A549 (cell line): ENCODE data around the gene NADK. TPM values are rescaled to one million over a fixed set of nuclear protein-coding genes. Genes with fewer than 3 reads are reported as not detected.

Source experiments
- ATAC-seq, 2 experiments: fragments of 200-7000 bp in 1 of 2; fragments of >200 bp in 1 of 2; cut with Nextera tagmentation in 1 of 2; cut with Tn5 transposase in 1 of 2; 3 replicates each; pipeline versions ENCODE4 v1.8.0 to v1.9.1; 2018 to 2020; ENCODE audit warnings: mild to moderate bottlenecking in 1 of 2, moderate library complexity in 1 of 2
- CTCF ChIA-PET: fragments of 300-600 bp; sonication (Branson Sonifier 250); formaldehyde crosslinking; extraction: SDS; loops from one replicate; lab custom pipeline; 2021; ENCODE audit warnings: antibody characterized with exemption, inconsistent platforms; lab: Yijun Ruan, JAX
- POLR2A ChIA-PET: fragments of 350-600 bp; formaldehyde crosslinking; extraction: SDS; loops from one replicate; lab custom pipeline; 2021; ENCODE audit warnings: antibody characterized with exemption, inconsistent platforms; lab: Yijun Ruan, JAX
- DNase-seq, 2 experiments: peaks; one replicate each; pipeline versions ENCODE4 v3.0.0 to v3.0.0-alpha.2; 2011 to 2016; ENCODE audit warnings: low read depth in 1 of 2, low spot score in 1 of 2
- FAIRE-seq: peaks from 2 replicates; lab custom pipeline; 2011; peaks lifted over from hg19 to GRCh38; lab: Jason Lieb, UNC
- H3K27ac ChIP-seq, 2 experiments: fragments of >200 bp; sonication (Bioruptor Twin); formaldehyde crosslinking; 3 replicates each; pipeline ENCODE4 v1.5.1; 2016 to 2017
- H3K4me1 ChIP-seq: fragments of >200 bp; sonication (Bioruptor Twin); formaldehyde crosslinking; 3 replicates; pipeline ENCODE4 v1.6.1; 2016
- H3K4me2 ChIP-seq: fragments of >200 bp; sonication (Bioruptor Twin); formaldehyde crosslinking; 3 replicates; pipeline ENCODE4 v1.6.1; 2016
- H3K4me3 ChIP-seq: fragments of >200 bp; sonication (Bioruptor Twin); formaldehyde crosslinking; 3 replicates; pipeline ENCODE4 v1.5.1; 2016
- H3K9me3 ChIP-seq: fragments of >200 bp; sonication (Bioruptor Twin); formaldehyde crosslinking; 3 replicates; pipeline ENCODE4 v1.6.1; 2016
- BHLHE40 ChIP-seq: IDR thresholded peaks from 2 replicates; pipeline ENCODE4 v1.6.1; 2012; ENCODE audit warnings: low read depth, low read length, inconsistent platforms
- CBX2 ChIP-seq: fragments of 200-600 bp; sonication (generic); IDR thresholded peaks from 2 replicates; pipeline ENCODE4 v1.6.1; 2016; ENCODE audit warnings: low read depth, mild to moderate bottlenecking, borderline replicate concordance
- CEBPB ChIP-seq, 2 experiments: fragments of >200 bp in 1 of 2; sonication (Bioruptor Twin) in 1 of 2; formaldehyde crosslinking in 1 of 2; IDR thresholded peaks; 2 replicates each; pipeline ENCODE4 v1.6.1; 2012 to 2016
- CHD2 ChIP-seq: fragments of 150-350 bp; IDR thresholded peaks from 2 replicates; pipeline ENCODE4 v1.6.1; 2014; ENCODE audit warnings: low read length; ENCODE audit not compliant: partially characterized antibody
- FOSL2 ChIP-seq, 2 experiments: fragments of 450-650 bp in 1 of 2; fragments of >200 bp in 1 of 2; sonication (Bioruptor Twin) in 1 of 2; formaldehyde crosslinking; IDR thresholded peaks; 2 replicates each; pipeline versions ENCODE4 v1.5.0 to v1.6.1; 2016 to 2020; ENCODE audit warnings: mild to moderate bottlenecking in 1 of 2, moderate library complexity in 1 of 2
- FOXS1 ChIP-seq: fragments of 250-450 bp; sonication (Bioruptor Pico); IDR thresholded peaks from 2 replicates; pipeline ENCODE4 v1.5.0; 2020; ENCODE audit warnings: mild to moderate bottlenecking, moderate library complexity
- GATA3 ChIP-seq: IDR thresholded peaks from 2 replicates; pipeline ENCODE4 v1.6.1; 2012; ENCODE audit warnings: borderline replicate concordance
- HDAC2 ChIP-seq: fragments of 200-600 bp; sonication (generic); IDR thresholded peaks from 2 replicates; pipeline ENCODE4 v1.6.1; 2016
- HEYL ChIP-seq: fragments of 250-450 bp; sonication (Bioruptor Pico); IDR thresholded peaks from 2 replicates; pipeline ENCODE4 v1.8.0; 2021; ENCODE audit warnings: mild to moderate bottlenecking, moderate library complexity
- HOXA7 ChIP-seq: fragments of 250-450 bp; sonication (Bioruptor Pico); IDR thresholded peaks from 2 replicates; pipeline ENCODE4 v1.5.0; 2020; ENCODE audit warnings: mild to moderate bottlenecking, moderate library complexity
- HOXB13 ChIP-seq: fragments of 250-450 bp; sonication (Bioruptor Pico); IDR thresholded peaks from 2 replicates; pipeline ENCODE4 v1.5.0; 2020; ENCODE audit warnings: low read depth, mild to moderate bottlenecking, moderate library complexity
- HOXB5 ChIP-seq: fragments of 250-450 bp; sonication (Bioruptor Pico); IDR thresholded peaks from 2 replicates; pipeline ENCODE4 v1.5.0; 2020; ENCODE audit warnings: mild to moderate bottlenecking, moderate library complexity
- KDM1A ChIP-seq: fragments of 200-600 bp; sonication (generic); IDR thresholded peaks from 2 replicates; pipeline ENCODE4 v1.6.1; 2016; ENCODE audit warnings: low read depth, mild to moderate bottlenecking
- MYC ChIP-seq: IDR thresholded peaks from 2 replicates; pipeline ENCODE4 v1.6.1; 2012; ENCODE audit warnings: mild to moderate bottlenecking, inconsistent platforms, low read length, improper control_type of control experiment, borderline replicate concordance
- NFE2L2 ChIP-seq: fragments of 150-350 bp; conservative IDR thresholded peaks from 2 replicates; pipeline ENCODE4 v1.6.1; 2014; ENCODE audit warnings: low read length
- NPAS2 ChIP-seq: fragments of 250-450 bp; sonication (Bioruptor Pico); IDR thresholded peaks from 2 replicates; pipeline ENCODE4 v1.8.0; 2022; ENCODE audit warnings: mild to moderate bottlenecking, moderate library complexity, borderline replicate concordance
- NR3C1 ChIP-seq: fragments of >200 bp; sonication (Bioruptor Twin); formaldehyde crosslinking; IDR thresholded peaks from 3 replicates; pipeline ENCODE4 v1.6.1; 2017
- PHF8 ChIP-seq: fragments of 200-600 bp; sonication (generic); IDR thresholded peaks from 2 replicates; pipeline ENCODE4 v1.6.1; 2016; ENCODE audit warnings: low read depth, mild to moderate bottlenecking, antibody characterized with exemption, moderate library complexity, borderline replicate concordance
- RCOR1 ChIP-seq: fragments of 150-350 bp; IDR thresholded peaks from 2 replicates; pipeline ENCODE4 v1.6.1; 2014; ENCODE audit warnings: antibody characterized with exemption, low read length, low read depth
- RNF2 ChIP-seq: fragments of 200-600 bp; sonication (generic); IDR thresholded peaks from 2 replicates; pipeline ENCODE4 v1.6.1; 2016; ENCODE audit warnings: low read depth, mild to moderate bottlenecking, antibody characterized with exemption, moderate library complexity, borderline replicate concordance
- SMC3 ChIP-seq: fragments of >200 bp; sonication (Bioruptor Twin); formaldehyde crosslinking; IDR thresholded peaks from 3 replicates; pipeline ENCODE4 v1.6.1; 2018; ENCODE audit warnings: inconsistent platforms
- WGBS: methylation state at CpG from one replicate; pipeline ENCODE4 v1.1.6; 2017; ENCODE audit errors: missing lambda C conversion rate; 5-methylcytosine and 5-hydroxymethylcytosine counted together
- polyA plus RNA-seq, 4 experiments: library from polyadenylated mRNA; depleted of rRNA in 3 of 4; stranded (reverse); fragments of >200 nt; fragmentation: RNase III in 1 of 4; extraction: RNeasy Plus Mini Kit Qiagen cat#74134 plus additional on column Dnase treatment in 1 of 4; gene quantifications; 2 replicates in 3 of 4; 3 replicates in 1 of 4; pipeline ENCODE4 v1.2.3, GENCODE V29; 2011 to 2017
- TF ChIP-seq, protein P1 (sequence below): fragments of 250-450 bp; sonication (Bioruptor Pico); IDR thresholded peaks from 2 replicates; pipeline ENCODE4 v1.5.0; 2021; ENCODE audit warnings: mild to moderate bottlenecking, moderate library complexity, borderline replicate concordance
- TF ChIP-seq, protein P2 (sequence below): fragments of 450-650 bp; IDR thresholded peaks from 2 replicates; pipeline ENCODE4 v1.6.1; 2014; ENCODE audit warnings: antibody characterized with exemption
- TF ChIP-seq, protein P3 (sequence below): IDR thresholded peaks from 2 replicates; pipeline ENCODE4 v1.6.1; 2012
- TF ChIP-seq, protein P4 (sequence below): fragments of 150-350 bp; IDR thresholded peaks from 2 replicates; pipeline ENCODE4 v1.6.1; 2014; ENCODE audit warnings: low read depth, mild to moderate bottlenecking, low read length
- TF ChIP-seq, protein P5 (sequence below): IDR thresholded peaks from 2 replicates; pipeline ENCODE4 v1.6.1; 2012

Gene NADK
- polyA plus RNA-seq, 2 of the 4 experiments (the other 2 are of a cell fraction): 35.8 to 38.4 TPM

DNA sequence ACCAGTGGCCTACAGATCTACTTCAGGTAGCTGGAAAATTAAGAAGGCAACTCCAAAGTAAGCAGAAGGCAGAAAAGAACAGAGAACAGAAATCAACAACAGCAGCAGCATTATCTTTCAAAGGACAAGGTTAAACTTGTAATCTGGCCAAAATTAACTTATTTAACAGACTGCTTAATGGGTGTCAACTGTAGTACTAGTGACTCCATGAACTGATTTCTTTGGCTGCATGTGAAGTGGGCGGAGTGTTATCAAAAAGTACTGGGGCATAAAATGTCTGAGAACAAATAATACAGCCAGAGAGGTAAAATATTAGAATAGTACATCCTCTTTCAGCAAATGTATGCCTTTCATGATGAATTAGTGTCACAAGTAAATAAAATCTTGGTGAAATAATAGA lies 24.6 kb upstream of the NADK start:
- Histone ChIP-seq H3K4me2 (no peak overlapping the region), H3K4me1 (no peaks in the 10 kb centered on the region), H3K27ac (no peak overlapping the region), H3K4me3 (no peak overlapping the region), H3K9me3 (no peaks in the 10 kb centered on the region)
- POLR2A ChIA-PET: no interaction called here
- CTCF ChIA-PET: interaction anchor here (1.4 kb wide), 1 partner anchor 13 kb away, joined by 4 read pairs; no protein-coding TSS in a partner anchor
- TF ChIP-seq, protein P1, sequence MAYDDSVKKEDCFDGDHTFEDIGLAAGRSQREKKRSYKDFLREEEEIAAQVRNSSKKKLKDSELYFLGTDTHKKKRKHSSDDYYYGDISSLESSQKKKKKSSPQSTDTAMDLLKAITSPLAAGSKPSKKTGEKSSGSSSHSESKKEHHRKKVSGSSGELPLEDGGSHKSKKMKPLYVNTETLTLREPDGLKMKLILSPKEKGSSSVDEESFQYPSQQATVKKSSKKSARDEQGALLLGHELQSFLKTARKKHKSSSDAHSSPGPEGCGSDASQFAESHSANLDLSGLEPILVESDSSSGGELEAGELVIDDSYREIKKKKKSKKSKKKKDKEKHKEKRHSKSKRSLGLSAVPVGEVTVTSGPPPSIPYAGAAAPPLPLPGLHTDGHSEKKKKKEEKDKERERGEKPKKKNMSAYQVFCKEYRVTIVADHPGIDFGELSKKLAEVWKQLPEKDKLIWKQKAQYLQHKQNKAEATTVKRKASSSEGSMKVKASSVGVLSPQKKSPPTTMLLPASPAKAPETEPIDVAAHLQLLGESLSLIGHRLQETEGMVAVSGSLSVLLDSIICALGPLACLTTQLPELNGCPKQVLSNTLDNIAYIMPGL: no peak
- no peak for TF ChIP-seq PHF8
- no peak for TF ChIP-seq HOXA7 (CRISPR knock-in tag)
- TF ChIP-seq KDM1A: no peak
- TF ChIP-seq, protein P2, sequence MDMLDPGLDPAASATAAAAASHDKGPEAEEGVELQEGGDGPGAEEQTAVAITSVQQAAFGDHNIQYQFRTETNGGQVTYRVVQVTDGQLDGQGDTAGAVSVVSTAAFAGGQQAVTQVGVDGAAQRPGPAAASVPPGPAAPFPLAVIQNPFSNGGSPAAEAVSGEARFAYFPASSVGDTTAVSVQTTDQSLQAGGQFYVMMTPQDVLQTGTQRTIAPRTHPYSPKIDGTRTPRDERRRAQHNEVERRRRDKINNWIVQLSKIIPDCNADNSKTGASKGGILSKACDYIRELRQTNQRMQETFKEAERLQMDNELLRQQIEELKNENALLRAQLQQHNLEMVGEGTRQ: no peak
- TF ChIP-seq HOXB5 (CRISPR knock-in tag): no peak
- no peak for TF ChIP-seq MYC
- TF ChIP-seq NPAS2: no peak
- no peak for TF ChIP-seq SMC3
- no peak for TF ChIP-seq HEYL (CRISPR knock-in tag)
- TF ChIP-seq FOXS1: no peak
- no peak for TF ChIP-seq GATA3
- TF ChIP-seq, protein P3, sequence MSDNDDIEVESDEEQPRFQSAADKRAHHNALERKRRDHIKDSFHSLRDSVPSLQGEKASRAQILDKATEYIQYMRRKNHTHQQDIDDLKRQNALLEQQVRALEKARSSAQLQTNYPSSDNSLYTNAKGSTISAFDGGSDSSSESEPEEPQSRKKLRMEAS: no peak
- no peak for TF ChIP-seq HDAC2
- TF ChIP-seq, protein P4, sequence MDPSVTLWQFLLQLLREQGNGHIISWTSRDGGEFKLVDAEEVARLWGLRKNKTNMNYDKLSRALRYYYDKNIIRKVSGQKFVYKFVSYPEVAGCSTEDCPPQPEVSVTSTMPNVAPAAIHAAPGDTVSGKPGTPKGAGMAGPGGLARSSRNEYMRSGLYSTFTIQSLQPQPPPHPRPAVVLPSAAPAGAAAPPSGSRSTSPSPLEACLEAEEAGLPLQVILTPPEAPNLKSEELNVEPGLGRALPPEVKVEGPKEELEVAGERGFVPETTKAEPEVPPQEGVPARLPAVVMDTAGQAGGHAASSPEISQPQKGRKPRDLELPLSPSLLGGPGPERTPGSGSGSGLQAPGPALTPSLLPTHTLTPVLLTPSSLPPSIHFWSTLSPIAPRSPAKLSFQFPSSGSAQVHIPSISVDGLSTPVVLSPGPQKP: no peak
- no peak for TF ChIP-seq RNF2
- no peak for TF ChIP-seq NFE2L2
- no peak for TF ChIP-seq RCOR1
- no peak for TF ChIP-seq HOXB13
- no peak for DNase-seq
- no peak for FAIRE-seq
- 94% methylated on average over 1 of the region's 1 CpG for WGBS
- no peak for ATAC-seq

DNA sequence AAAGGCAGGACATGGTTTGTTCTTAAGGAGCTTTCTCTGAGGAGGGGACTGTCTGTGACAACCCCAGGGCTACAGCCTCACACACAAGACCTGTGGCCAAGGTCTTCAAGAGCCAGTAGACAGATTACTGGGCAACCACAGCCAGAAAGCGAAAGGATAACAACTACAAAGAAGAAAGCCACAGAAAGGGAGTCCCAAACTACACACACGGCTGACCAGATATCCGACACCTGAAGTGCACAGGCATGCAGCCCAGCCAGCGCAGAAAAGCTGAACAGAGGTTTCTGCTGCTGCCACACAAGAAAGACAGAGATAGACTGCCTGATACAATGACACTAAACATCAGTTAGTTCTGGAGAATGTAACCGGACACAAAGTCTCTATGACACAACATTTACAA lies 21.4 kb upstream of the NADK start:
- H3K4me3 ChIP-seq: no peak overlapping the region
- CTCF ChIA-PET: no interaction called here
- FAIRE-seq: no peak

More for the DNA sequence above, 21.4 kb upstream of the NADK start:
- POLR2A ChIA-PET: no interaction called here
- WGBS: 93% methylated on average over 5 of the region's 5 CpGs
- TF ChIP-seq KDM1A (no peak), CEBPB (IDR thresholded peaks at IDR 0.05) (no peak), BHLHE40 (no peak), CBX2 (no peak), RNF2 (no peak), NR3C1 (no peak), FOXS1 (no peak), PHF8 (no peak), FOSL2 (IDR thresholded peaks at IDR 0.05) (no peak), FOSL2 (CRISPR knock-in tag; IDR thresholded peaks at IDR 0.05) (no peak), HOXB13 (no peak), CHD2 (no peak)
- TF ChIP-seq, protein P2: no peak
- TF ChIP-seq, protein P5, sequence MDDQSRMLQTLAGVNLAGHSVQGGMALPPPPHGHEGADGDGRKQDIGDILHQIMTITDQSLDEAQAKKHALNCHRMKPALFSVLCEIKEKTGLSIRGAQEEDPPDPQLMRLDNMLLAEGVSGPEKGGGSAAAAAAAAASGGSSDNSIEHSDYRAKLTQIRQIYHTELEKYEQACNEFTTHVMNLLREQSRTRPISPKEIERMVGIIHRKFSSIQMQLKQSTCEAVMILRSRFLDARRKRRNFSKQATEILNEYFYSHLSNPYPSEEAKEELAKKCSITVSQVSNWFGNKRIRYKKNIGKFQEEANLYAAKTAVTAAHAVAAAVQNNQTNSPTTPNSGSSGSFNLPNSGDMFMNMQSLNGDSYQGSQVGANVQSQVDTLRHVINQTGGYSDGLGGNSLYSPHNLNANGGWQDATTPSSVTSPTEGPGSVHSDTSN: no peak
- Histone ChIP-seq H3K9me3 (no peaks in the 10 kb centered on the region), H3K27ac (no peak overlapping the region), H3K4me1 (no peaks in the 10 kb centered on the region), H3K4me2 (no peak overlapping the region)
- ATAC-seq (no peak), DNase-seq (no peak)
